HTERT RPE-1 (cell line): ENCODE measurements around the gene FCN1.

ENCODE experiments used
- in situ Hi-C: fragments of 300-500 bp; cut with MboI; formaldehyde crosslinking; loops from 4 replicates; pipeline ENCODE4 v1.14.3; 2020; ENCODE audit warnings: low sequenced_read_pairs

FCN1 gene

GRCh38 chr9:134951994-134952393, 34.3 kb upstream of the FCN1 start:
- in situ Hi-C loops: no loop called here

GRCh38 chr9:134951461-134951860, 33.7 kb upstream of the FCN1 start:
- in situ Hi-C loops: no loop called here

- in situ Hi-C loops: no loop called here
Measured at GRCh38 chr9:134950386-134951210, 32.9 kb upstream of the FCN1 start.

- in situ Hi-C loops: no loop called here
Measured at GRCh38 chr9:134949681-134950385, 32.1 kb upstream of the FCN1 start.

GRCh38 chr9:134948149-134948548, 30.4 kb upstream of the FCN1 start:
- in situ Hi-C loops: no loop called here

- in situ Hi-C loops: no loop called here
Measured at GRCh38 chr9:134947265-134947955, 29.7 kb upstream of the FCN1 start.

- in situ Hi-C loops: no loop called here
Measured at GRCh38 chr9:134946663-134947062, 29.0 kb upstream of the FCN1 start.

- in situ Hi-C loops: no loop called here
Measured at GRCh38 chr9:134945509-134946275, 28.0 kb upstream of the FCN1 start.

GRCh38 chr9:134944916-134945315, 27.2 kb upstream of the FCN1 start:
- in situ Hi-C loops: no loop called here

- in situ Hi-C loops: no loop called here
Measured at GRCh38 chr9:134944351-134944802, 26.7 kb upstream of the FCN1 start.

GRCh38 chr9:134943836-134944235, 26.1 kb upstream of the FCN1 start:
- in situ Hi-C loops: no loop called here

- in situ Hi-C loops: no loop called here
Measured at GRCh38 chr9:134943411-134943810, 25.7 kb upstream of the FCN1 start.

GRCh38 chr9:134942788-134943184, 25.1 kb upstream of the FCN1 start:
- in situ Hi-C loops: no loop called here

- in situ Hi-C loops: no loop called here
Measured at GRCh38 chr9:134942011-134942787, 24.5 kb upstream of the FCN1 start.

GRCh38 chr9:134940236-134941208, 22.8 kb upstream of the FCN1 start:
- in situ Hi-C loops: no loop called here

- in situ Hi-C loops: no loop called here
Measured at GRCh38 chr9:134939836-134940235, 22.1 kb upstream of the FCN1 start.

- in situ Hi-C loops: no loop called here
Measured at GRCh38 chr9:134939080-134939733, 21.5 kb upstream of the FCN1 start.

- in situ Hi-C loops: no loop called here
Measured at GRCh38 chr9:134938346-134939079, 20.8 kb upstream of the FCN1 start.
